B cell (primary cell): Measurements from ENCODE around the gene STAT2.

Experiments
- EZH2 ChIP-seq: IDR thresholded peaks from 2 replicates; pipeline ENCODE4 v1.6.1; 2012; ENCODE audit warnings: borderline replicate concordance, low read depth, mild to moderate bottlenecking, moderate library complexity, low read length; ENCODE audit not compliant: insufficient read depth, poor library complexity, severe bottlenecking
- TF ChIP-seq, protein P1 (sequence below): fragments of 200-600 bp; IDR thresholded peaks from one replicate; pipeline ENCODE4 v1.8.0; 2022; ENCODE audit warnings: antibody characterized with exemption, mild to moderate bottlenecking

DNA sequence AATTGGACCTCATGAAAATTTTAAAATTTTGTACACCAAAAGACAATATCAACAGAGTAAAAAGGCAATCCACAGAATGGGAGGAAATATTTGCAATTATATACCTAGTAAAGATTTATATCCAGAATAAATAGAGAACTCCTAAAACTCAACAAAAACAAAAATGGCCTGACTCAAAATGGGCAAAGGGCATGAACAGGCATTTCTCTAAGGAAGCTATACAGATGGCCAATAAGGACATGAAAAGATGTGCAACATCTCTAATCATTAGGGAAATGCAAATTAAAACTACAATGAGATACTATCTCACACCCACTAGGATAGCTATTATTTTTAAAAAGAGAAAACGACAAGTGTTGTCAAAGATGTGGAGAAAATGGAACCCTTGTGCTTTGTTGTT, 13.6 kb upstream of the STAT2 start:
- TF ChIP-seq, protein P1, sequence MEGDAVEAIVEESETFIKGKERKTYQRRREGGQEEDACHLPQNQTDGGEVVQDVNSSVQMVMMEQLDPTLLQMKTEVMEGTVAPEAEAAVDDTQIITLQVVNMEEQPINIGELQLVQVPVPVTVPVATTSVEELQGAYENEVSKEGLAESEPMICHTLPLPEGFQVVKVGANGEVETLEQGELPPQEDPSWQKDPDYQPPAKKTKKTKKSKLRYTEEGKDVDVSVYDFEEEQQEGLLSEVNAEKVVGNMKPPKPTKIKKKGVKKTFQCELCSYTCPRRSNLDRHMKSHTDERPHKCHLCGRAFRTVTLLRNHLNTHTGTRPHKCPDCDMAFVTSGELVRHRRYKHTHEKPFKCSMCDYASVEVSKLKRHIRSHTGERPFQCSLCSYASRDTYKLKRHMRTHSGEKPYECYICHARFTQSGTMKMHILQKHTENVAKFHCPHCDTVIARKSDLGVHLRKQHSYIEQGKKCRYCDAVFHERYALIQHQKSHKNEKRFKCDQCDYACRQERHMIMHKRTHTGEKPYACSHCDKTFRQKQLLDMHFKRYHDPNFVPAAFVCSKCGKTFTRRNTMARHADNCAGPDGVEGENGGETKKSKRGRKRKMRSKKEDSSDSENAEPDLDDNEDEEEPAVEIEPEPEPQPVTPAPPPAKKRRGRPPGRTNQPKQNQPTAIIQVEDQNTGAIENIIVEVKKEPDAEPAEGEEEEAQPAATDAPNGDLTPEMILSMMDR = no peak
- TF ChIP-seq EZH2 = no peak
